ENCODE data around the gene GEMIN7.
A peak's percentile ranks its signal among the peaks of the same experiment; 100 is the strongest.

Gene GEMIN7

DNA sequence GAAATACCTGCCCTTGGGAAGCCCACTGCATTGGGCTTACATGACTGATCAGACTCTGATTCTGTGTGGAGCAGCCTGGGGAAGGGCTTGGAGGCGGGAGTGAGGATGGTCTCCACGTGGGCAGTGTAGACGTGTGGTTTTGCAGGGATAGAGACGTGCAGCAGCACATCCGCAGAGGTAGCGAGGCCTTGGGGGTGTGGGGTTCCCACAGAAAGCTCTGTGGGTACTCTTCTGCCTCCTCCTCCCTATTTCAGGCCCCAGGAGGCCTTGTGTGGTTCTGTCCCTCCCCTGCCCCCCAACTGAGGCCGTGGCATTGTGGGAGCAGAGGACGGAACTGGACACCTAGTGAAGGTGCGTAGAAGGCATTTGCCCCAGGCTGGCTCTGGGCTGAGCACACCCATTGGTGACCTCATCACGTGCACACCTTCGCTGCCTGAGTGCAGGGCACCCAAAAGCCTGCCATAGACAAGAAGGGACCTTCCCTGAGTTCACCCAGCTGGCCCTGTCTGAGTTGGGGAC lies 42.8 kb downstream of the GEMIN7 start:
- TF ChIP-seq REST (IDR thresholded peaks at IDR 0.05; ENCODE audit: low read depth) = no peak
- TF ChIP-seq TCF12 (IDR thresholded peaks at IDR 0.05; ENCODE audit: low read depth) = no peak
- no peak for TF ChIP-seq EGR1 (IDR thresholded peaks at IDR 0.05)
- TF ChIP-seq TEAD4 (IDR thresholded peaks at IDR 0.05) = no peak
- no peak for TF ChIP-seq YY1 (IDR thresholded peaks at IDR 0.05; ENCODE audit: low read depth)
- TF ChIP-seq, protein P1, sequence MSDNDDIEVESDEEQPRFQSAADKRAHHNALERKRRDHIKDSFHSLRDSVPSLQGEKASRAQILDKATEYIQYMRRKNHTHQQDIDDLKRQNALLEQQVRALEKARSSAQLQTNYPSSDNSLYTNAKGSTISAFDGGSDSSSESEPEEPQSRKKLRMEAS (IDR thresholded peaks at IDR 0.05) = no peak
- no peak for TF ChIP-seq CEBPB (IDR thresholded peaks at IDR 0.05)
- no peak for TF ChIP-seq RAD21 (IDR thresholded peaks at IDR 0.05; ENCODE audit: low read depth)
- TF ChIP-seq FOXM1 (IDR thresholded peaks at IDR 0.05; ENCODE audit: borderline replicate concordance, low read depth) = no peak
- TF ChIP-seq TAF1 (IDR thresholded peaks at IDR 0.05; ENCODE audit: low read depth) = no peak
- no peak for TF ChIP-seq NFIC (IDR thresholded peaks at IDR 0.05)
- no peak for TF ChIP-seq EP300 (IDR thresholded peaks at IDR 0.05; ENCODE audit: borderline replicate concordance)
- TF ChIP-seq, protein P2, sequence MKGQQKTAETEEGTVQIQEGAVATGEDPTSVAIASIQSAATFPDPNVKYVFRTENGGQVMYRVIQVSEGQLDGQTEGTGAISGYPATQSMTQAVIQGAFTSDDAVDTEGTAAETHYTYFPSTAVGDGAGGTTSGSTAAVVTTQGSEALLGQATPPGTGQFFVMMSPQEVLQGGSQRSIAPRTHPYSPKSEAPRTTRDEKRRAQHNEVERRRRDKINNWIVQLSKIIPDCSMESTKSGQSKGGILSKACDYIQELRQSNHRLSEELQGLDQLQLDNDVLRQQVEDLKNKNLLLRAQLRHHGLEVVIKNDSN (IDR thresholded peaks at IDR 0.05) = no peak
- TF ChIP-seq CREB1 (IDR thresholded peaks at IDR 0.05; ENCODE audit: low read depth) = no peak
- no peak for TF ChIP-seq ZBTB7A (IDR thresholded peaks at IDR 0.05; ENCODE audit: low read depth)

GRCh38 chr19:45122832-45123231 lies 43.8 kb downstream of the GEMIN7 start:
- TF ChIP-seq CEBPB (IDR thresholded peaks at IDR 0.05) (no peak), TEAD4 (IDR thresholded peaks at IDR 0.05) (no peak), REST (IDR thresholded peaks at IDR 0.05; ENCODE audit: low read depth) (no peak), ZBTB7A (IDR thresholded peaks at IDR 0.05; ENCODE audit: low read depth) (no peak), YY1 (IDR thresholded peaks at IDR 0.05; ENCODE audit: low read depth) (no peak), TAF1 (IDR thresholded peaks at IDR 0.05; ENCODE audit: low read depth) (no peak), FOXM1 (IDR thresholded peaks at IDR 0.05; ENCODE audit: borderline replicate concordance, low read depth) (no peak), RAD21 (IDR thresholded peaks at IDR 0.05; ENCODE audit: low read depth) (no peak), TCF12 (IDR thresholded peaks at IDR 0.05; ENCODE audit: low read depth) (no peak)
- TF ChIP-seq, protein P2 (IDR thresholded peaks at IDR 0.05) = no peak

DNA sequence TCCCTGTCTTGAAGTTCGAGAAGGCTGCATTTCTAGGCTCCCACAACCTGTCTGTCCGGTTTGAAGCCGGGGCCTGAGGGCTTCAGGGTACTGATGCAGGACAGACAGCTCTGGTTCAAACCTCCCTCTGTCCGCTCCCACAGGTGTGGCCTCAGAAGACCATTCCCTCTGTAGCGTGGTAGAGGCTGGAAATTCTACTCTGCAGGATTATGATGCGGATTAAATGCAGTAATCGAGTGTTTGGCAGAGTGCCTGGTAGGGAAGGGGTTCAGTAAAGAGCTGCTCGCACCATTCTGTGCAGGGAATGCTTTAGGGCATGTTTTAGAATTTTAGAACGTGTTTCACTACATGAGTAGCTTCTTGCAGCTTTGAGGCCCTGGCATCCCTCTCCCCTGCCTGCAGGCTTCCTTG lies 44.4 kb downstream of the GEMIN7 start:
- TF ChIP-seq YY1 (IDR thresholded peaks at IDR 0.05; ENCODE audit: low read depth) (no peak), TEAD4 (IDR thresholded peaks at IDR 0.05) (0 out of 2 replicates have a peak, but pooled peaks have one; percentile 11), ZBTB7A (IDR thresholded peaks at IDR 0.05; ENCODE audit: low read depth) (no peak), NFIC (IDR thresholded peaks at IDR 0.05) (peak; percentile 15; the same call in 1 of the 2 replicates), FOXM1 (IDR thresholded peaks at IDR 0.05; ENCODE audit: borderline replicate concordance, low read depth) (no peak)

- TF ChIP-seq CEBPB (IDR thresholded peaks at IDR 0.05) (no peak), NFIC (IDR thresholded peaks at IDR 0.05) (no peak), REST (IDR thresholded peaks at IDR 0.05; ENCODE audit: low read depth) (no peak)
- TF ChIP-seq, protein P1 (IDR thresholded peaks at IDR 0.05) = no peak
These were observed 45.0 kb downstream of the GEMIN7 start for GRCh38 chr19:45124021-45124420.

GRCh38 chr19:45125360-45125759 lies 46.3 kb downstream of the GEMIN7 start:
- TF ChIP-seq CEBPB (IDR thresholded peaks at IDR 0.05) = no peak
- no peak for TF ChIP-seq EGR1 (IDR thresholded peaks at IDR 0.05)
- no peak for TF ChIP-seq EP300 (IDR thresholded peaks at IDR 0.05; ENCODE audit: borderline replicate concordance)
- no peak for TF ChIP-seq ZBTB7A (IDR thresholded peaks at IDR 0.05; ENCODE audit: low read depth)
- TF ChIP-seq, protein P2 (IDR thresholded peaks at IDR 0.05) = no peak
- no peak for TF ChIP-seq FOXM1 (IDR thresholded peaks at IDR 0.05; ENCODE audit: borderline replicate concordance, low read depth)
- no peak for TF ChIP-seq NFIC (IDR thresholded peaks at IDR 0.05)
- TF ChIP-seq RAD21 (IDR thresholded peaks at IDR 0.05; ENCODE audit: low read depth) = no peak
- TF ChIP-seq, protein P1 (IDR thresholded peaks at IDR 0.05) = no peak
- TF ChIP-seq TEAD4 (IDR thresholded peaks at IDR 0.05) = no peak
- TF ChIP-seq TAF1 (IDR thresholded peaks at IDR 0.05; ENCODE audit: low read depth) = no peak
- TF ChIP-seq YY1 (IDR thresholded peaks at IDR 0.05; ENCODE audit: low read depth) = no peak
- TF ChIP-seq REST (IDR thresholded peaks at IDR 0.05; ENCODE audit: low read depth) = no peak
- TF ChIP-seq TCF12 (IDR thresholded peaks at IDR 0.05; ENCODE audit: low read depth) = no peak
- TF ChIP-seq CREB1 (IDR thresholded peaks at IDR 0.05; ENCODE audit: low read depth) = no peak
